GM18870 (cell line): Measurements from ENCODE around the gene DLK1.

ENCODE experiments used
- ATAC-seq: cut with Tn5 transposase; IDR thresholded peaks from one replicate; pipeline ENCODE4 v1.9.1; 2021; ENCODE audit warnings: moderate library complexity; ENCODE audit not compliant: unreplicated experiment

Gene DLK1

GRCh38 chr14:100712490-100712889, 14.2 kb upstream of the DLK1 start:
- ATAC-seq: no peak

DNA sequence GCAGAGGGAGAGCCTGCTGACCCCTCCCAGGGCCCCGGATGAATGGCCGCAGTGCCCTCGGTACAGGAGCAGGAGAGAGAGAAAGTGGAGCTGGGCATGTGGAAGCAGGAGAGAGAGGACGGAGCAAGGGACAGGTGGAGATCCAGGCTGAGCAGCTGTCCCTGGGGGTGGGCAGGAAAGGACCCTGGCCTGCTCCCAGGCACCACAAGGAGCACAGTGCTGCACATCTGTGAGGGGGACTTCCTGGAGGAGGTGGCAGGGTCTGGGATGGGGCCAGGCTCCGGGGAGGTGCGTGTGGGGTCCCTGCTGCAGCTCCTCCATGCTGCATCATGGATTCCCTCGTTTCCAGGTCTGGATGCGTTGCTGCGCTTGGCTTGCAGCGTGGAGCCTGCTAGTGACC, 13.0 kb upstream of the DLK1 start:
- ATAC-seq: no peak

GRCh38 chr14:100714258-100714892, 12.3 kb upstream of the DLK1 start:
- no peak for ATAC-seq

GRCh38 chr14:100715332-100715731, 11.4 kb upstream of the DLK1 start:
- ATAC-seq: no peak

GRCh38 chr14:100715803-100716202, 10.9 kb upstream of the DLK1 start:
- ATAC-seq: no peak

DNA sequence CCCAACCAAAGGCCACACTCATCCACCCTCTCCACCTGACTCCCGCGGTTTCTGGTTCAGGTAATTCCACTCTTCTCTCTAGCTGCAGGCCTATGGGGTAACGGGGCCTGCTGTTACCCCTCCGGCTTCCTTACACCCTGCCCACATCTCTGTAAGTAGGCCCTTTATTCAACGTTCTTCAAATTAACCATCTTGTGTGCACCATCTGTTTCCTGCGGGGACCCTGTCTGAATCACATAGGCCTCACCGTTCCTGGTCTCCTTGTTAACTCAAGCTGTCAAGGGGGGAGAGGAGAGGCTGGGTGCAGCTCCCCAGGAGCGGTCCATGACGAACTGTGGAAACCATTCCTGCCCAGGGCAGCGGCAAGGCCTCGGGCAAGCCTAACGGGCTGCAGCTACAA, 9.3 kb upstream of the DLK1 start:
- no peak for ATAC-seq

- no peak for ATAC-seq
These were observed 6.6 kb upstream of the DLK1 start for GRCh38 chr14:100719976-100720520.

GRCh38 chr14:100721568-100721967, 5.1 kb upstream of the DLK1 start:
- no peak for ATAC-seq

GRCh38 chr14:100722367-100722766, 4.3 kb upstream of the DLK1 start:
- ATAC-seq: no peak

GRCh38 chr14:100723135-100723829, 3.4 kb upstream of the DLK1 start:
- no peak for ATAC-seq

GRCh38 chr14:100723830-100724437, 2.8 kb upstream of the DLK1 start:
- no peak for ATAC-seq

DNA sequence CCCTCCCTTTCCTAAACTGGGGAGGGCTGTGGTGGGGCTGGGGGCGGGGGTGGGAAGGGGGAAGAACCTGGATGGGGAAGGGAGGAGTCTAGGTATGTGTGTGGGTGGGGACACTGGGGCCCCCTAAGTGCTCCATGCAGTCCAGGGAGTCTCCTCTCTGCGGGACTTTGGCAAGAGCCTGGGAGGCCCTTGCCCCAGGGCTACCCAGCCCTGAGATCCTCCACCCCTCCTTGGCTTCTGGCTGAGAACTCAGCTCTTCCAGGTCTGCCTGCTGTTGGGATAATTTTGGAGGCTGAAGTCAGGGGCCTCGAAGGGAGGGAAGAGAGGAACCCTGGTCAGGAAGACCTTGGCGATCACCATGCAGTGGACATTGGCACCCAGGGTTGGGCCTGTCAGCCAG, 2.2 kb upstream of the DLK1 start:
- ATAC-seq: no peak

GRCh38 chr14:100725587-100726387, 905 bp upstream of the DLK1 start:
- ATAC-seq: no peak

DNA sequence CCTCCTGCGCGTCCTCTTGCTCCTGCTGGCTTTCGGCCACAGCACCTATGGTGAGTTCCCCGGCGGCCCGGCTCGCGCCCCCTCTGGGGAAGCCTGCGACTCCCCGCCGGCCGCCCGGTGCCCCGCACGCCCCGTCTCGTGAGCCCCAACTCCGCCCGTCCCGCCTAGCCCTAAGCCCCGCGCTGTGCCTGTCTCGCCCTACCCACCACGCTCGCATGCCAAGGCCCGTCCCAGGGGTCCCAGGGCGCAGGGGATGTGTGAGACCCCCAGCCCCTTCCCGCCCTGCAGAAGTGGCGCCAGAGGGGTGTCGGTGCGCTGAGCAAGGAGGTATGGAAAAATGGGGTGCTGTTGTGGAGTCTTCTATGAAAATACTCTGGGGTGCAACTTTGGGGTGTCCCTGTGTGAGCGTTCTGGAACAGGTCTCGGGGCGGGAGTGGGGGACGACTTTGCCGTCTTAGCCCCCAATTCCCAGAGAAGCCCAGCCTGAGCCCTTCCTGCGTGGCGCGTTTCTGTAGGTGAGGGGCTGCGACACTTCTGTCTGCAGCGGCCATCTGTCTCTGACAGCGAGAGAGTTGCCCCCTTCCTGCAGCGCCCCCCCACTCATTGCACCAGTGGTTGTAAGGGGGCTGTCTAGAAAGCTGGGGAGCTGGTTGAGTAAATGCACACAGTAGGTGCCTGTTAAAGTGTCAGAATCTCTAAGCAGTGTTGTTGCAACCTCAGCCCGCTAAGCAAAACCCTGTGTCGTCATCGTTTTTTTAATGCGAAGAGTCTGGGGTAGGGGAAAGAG, 587 bp downstream of the DLK1 start:
- ATAC-seq: no peak

DNA sequence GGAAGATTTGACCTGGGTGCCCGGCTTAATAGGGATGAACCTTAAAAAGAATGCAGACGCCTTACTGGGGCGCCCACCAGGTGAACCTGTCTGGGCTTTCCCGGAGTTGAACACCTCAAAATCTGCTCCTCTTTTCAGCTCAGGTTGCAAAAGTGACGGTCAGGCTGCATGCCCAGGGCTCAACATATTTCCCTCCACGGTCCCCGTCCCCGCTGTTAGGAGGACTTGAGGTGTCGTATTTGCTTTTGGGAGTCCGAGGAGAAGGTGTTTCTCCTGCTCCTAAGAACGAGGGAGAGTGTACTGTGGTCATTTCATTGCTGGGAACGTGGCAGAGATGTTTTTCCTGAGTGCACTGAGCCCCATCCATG, 1.2 kb downstream of the DLK1 start:
- ATAC-seq: no peak

DNA sequence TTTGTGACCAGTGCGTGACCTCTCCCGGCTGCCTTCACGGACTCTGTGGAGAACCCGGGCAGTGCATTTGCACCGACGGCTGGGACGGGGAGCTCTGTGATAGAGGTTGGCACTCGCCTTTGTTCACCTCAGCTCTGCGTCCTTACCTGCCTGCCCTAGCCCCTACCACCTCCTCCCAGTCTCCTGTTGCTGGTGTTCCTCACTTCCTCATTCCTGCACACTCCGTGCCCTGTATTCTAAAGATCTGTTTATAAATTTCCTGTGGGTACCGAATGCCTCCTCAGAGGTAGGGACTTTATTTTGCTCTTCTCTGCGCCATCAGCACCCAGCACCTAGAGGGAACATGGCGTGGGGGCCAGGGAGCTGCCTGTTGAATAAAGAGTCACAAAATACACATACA, 2.3 kb downstream of the DLK1 start:
- ATAC-seq: no peak

DNA sequence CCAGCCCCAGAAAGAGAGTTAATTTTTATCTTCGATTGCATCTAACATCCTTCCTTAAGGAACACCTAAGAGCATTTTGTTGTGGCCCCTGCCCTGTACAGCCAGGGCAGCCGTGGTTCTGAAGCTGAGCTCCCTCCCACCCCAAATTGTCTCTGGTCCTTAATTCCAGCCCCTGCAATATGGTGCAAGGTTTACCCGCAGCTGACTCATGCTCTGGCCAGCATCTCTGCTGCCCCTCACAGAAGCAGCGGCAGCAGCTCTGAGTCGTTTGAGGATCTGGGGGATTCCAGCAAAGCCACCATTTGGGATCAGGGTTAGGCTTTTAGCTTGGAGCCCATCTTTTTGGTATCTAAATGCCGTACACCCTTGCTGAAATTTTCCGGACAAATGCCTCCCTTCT, 3.3 kb downstream of the DLK1 start:
- ATAC-seq: no peak

DNA sequence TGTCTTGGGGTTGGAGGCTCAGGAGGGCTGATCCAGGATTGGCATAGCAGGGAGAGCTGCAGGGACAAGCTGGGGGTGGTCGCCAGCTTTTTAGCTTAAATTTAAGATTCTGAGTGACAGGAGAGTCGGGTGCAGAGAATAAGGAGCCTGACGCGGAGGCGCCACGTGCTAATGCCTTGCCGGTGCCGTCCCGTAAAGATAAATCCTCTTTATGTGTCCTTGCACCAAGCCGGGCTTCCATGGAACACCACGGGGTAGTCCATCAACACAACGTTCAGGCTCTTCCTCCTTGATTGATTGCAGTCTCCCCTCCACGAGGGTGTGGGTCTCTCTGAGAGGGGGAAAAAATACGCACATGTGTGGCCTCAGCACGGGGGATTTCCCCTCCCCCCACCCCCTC, 3.9 kb downstream of the DLK1 start:
- ATAC-seq: no peak

- ATAC-seq: no peak
These were observed 4.4 kb downstream of the DLK1 start for GRCh38 chr14:100731011-100731670.
